OCI-LY3 (cell line): ENCODE results near the gene FAM149A.

ENCODE experiments used
- H2AFZ ChIP-seq: fragments of 200-600, 300-600 bp; shearing (Covaris generic); 2 replicates; pipeline ENCODE4 v1.6.0; 2014; ENCODE audit warnings: antibody characterized with exemption, low read depth, low read length
- H3K27ac ChIP-seq: fragments of 200-600, 300-600 bp; sonication (generic); 2 replicates; pipeline ENCODE4 v1.5.1; 2014; ENCODE audit warnings: mild to moderate bottlenecking, low read length, moderate library complexity, mixed read lengths
- H3K27me3 ChIP-seq: fragments of 200-600, 300-600 bp; sonication (generic); 2 replicates; pipeline ENCODE4 v1.6.1; 2014; ENCODE audit warnings: low read depth, low read length, mixed read lengths
- H3K36me3 ChIP-seq: fragments of 200-600, 300-600 bp; sonication (generic); replicated peaks from 2 replicates; pipeline ENCODE3; 2014; ENCODE audit warnings: low read depth, low read length, mixed read lengths
- H3K4me1 ChIP-seq: fragments of 300-600, 200-600 bp; sonication (generic); 2 replicates; pipeline ENCODE4 v1.6.1; 2014; ENCODE audit warnings: low read length, mixed read lengths
- H3K4me2 ChIP-seq: fragments of 200-600, 300-600 bp; sonication (generic); 2 replicates; pipeline ENCODE4 v1.6.1; 2014; ENCODE audit warnings: low read length, mixed read lengths
- H3K4me3 ChIP-seq: fragments of 300-600, 200-600 bp; sonication (generic); 2 replicates; pipeline ENCODE4 v1.5.1; 2014; ENCODE audit warnings: antibody characterized with exemption, mild to moderate bottlenecking, low read length, moderate library complexity
- H3K79me2 ChIP-seq: fragments of 300-600, 200-600 bp; shearing (Covaris generic); 2 replicates; pipeline ENCODE4 v1.6.1; 2014; ENCODE audit warnings: mild to moderate bottlenecking, low read length, mixed read lengths
- H3K9ac ChIP-seq: fragments of 300-600, 200-600 bp; shearing (Covaris generic); 2 replicates; pipeline ENCODE4 v1.6.0; 2014; ENCODE audit warnings: mild to moderate bottlenecking, low read length, moderate library complexity
- H3K9me3 ChIP-seq: fragments of 200-600, 300-600 bp; shearing (Covaris generic); 2 replicates; pipeline ENCODE4 v1.6.1; 2014; ENCODE audit warnings: low read length, mixed read lengths; ENCODE audit not compliant: insufficient read depth
- H4K20me1 ChIP-seq: fragments of 200-600, 300-600 bp; sonication (generic); 2 replicates; pipeline ENCODE4 v1.6.1; 2016; ENCODE audit warnings: low read length, mixed read lengths; ENCODE audit not compliant: insufficient read depth
- EZH2phosphoT487 ChIP-seq: fragments of 200-600 bp; shearing (Covaris generic); IDR thresholded peaks from 2 replicates; pipeline ENCODE4 v1.6.1; 2018; ENCODE audit warnings: antibody characterized with exemption, mixed run types, low read depth
- TF ChIP-seq, protein P1 (sequence below): fragments of 200-600, 300-600 bp; sonication (generic); IDR thresholded peaks from 2 replicates; pipeline ENCODE4 v1.5.1; 2014; ENCODE audit warnings: antibody characterized with exemption, low read length, low read depth

Gene FAM149A

DNA sequence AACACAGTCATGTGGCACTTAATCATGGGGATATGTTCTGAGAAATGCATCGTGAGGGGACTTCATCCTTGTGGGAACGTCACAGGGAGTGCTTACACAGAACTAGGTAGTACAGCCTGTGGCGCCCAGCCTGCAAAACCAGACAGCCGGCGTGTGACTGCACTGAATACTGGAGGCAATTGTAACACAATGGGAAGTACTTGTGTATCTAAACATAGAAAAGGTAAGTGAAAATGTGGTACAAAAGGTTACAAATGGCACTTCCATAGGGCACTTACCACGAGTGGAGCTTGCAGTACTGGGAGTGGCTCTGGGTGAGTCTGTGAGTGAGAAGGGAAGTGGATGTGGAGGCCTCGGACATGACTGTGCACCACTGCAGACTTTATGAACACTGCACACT, 30.3 kb upstream of the FAM149A start:
- no peak overlapping the region for H3K27ac ChIP-seq
- no peak overlapping the region for H2AFZ ChIP-seq
- no peak overlapping the region for H3K4me2 ChIP-seq
- no peaks in the 10 kb centered on the region for H3K79me2 ChIP-seq
- no peaks in the 10 kb centered on the region for H3K9me3 ChIP-seq
- H3K4me3 ChIP-seq, result no peak overlapping the region
- H3K36me3 ChIP-seq, result no peaks in the 10 kb centered on the region
- H3K4me1 ChIP-seq, result no peaks in the 10 kb centered on the region
- TF ChIP-seq, protein P1, sequence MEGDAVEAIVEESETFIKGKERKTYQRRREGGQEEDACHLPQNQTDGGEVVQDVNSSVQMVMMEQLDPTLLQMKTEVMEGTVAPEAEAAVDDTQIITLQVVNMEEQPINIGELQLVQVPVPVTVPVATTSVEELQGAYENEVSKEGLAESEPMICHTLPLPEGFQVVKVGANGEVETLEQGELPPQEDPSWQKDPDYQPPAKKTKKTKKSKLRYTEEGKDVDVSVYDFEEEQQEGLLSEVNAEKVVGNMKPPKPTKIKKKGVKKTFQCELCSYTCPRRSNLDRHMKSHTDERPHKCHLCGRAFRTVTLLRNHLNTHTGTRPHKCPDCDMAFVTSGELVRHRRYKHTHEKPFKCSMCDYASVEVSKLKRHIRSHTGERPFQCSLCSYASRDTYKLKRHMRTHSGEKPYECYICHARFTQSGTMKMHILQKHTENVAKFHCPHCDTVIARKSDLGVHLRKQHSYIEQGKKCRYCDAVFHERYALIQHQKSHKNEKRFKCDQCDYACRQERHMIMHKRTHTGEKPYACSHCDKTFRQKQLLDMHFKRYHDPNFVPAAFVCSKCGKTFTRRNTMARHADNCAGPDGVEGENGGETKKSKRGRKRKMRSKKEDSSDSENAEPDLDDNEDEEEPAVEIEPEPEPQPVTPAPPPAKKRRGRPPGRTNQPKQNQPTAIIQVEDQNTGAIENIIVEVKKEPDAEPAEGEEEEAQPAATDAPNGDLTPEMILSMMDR, result no peak
- TF ChIP-seq EZH2phosphoT487, result no peak
- no peaks in the 10 kb centered on the region for H4K20me1 ChIP-seq
- H3K27me3 ChIP-seq, result no peaks in the 10 kb centered on the region
- no peak overlapping the region for H3K9ac ChIP-seq

DNA sequence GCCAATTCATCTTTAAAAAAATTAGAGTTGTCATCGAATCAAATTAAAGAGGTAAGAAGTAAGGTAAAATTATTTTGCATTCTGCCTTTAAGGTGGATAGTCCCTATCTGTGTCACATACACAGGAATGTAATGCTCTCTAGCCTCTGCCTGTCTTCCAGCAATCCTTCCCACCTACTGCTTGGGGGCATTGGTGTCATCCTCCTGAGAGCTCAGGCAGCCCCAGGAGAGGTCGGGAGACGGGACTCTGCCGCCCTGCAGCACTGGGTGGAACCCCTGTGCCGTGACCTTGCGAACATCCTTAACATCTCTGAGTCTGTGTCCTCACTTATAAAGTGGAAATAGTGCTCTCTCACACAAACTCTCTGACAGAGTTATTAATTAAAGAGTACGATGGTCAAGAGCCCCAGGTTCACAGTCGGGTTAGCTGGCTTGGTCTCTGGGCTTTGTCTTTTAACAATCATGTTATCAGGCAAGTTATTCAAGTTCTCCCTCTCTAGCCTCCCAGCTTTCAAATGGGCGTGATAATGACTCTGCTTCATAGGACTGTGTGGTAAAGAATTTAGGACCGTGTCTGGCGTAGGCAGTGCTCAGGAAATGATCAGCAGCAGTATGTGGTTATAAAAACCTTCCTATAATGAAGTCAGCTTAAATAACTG, 25.4 kb upstream of the FAM149A start:
- Histone ChIP-seq H3K27me3 (no peaks in the 10 kb centered on the region), H3K9ac (no peak overlapping the region), H3K27ac (no peak overlapping the region)

GRCh38 chr4:186079694-186080093, 24.8 kb upstream of the FAM149A start:
- TF ChIP-seq, protein P1, result no peak
- no peak for TF ChIP-seq EZH2phosphoT487
- Histone ChIP-seq H3K4me2 (no peak overlapping the region), H3K27me3 (no peaks in the 10 kb centered on the region)

More for the DNA sequence above, 25.4 kb upstream of the FAM149A start:
- Histone ChIP-seq H3K4me1 (no peaks in the 10 kb centered on the region), H4K20me1 (no peaks in the 10 kb centered on the region), H3K4me2 (no peak overlapping the region), H3K4me3 (no peak overlapping the region), H2AFZ (no peak overlapping the region), H3K79me2 (no peaks in the 10 kb centered on the region), H3K36me3 (no peaks in the 10 kb centered on the region), H3K9me3 (no peaks in the 10 kb centered on the region)
- TF ChIP-seq EZH2phosphoT487, result no peak

GRCh38 chr4:186081202-186081807, 23.2 kb upstream of the FAM149A start:
- no peak for TF ChIP-seq EZH2phosphoT487
- TF ChIP-seq, protein P1, result no peak
- Histone ChIP-seq H3K4me1 (no peaks in the 10 kb centered on the region), H3K36me3 (no peaks in the 10 kb centered on the region), H3K4me2 (no peak overlapping the region), H3K27me3 (no peaks in the 10 kb centered on the region), H3K9me3 (no peaks in the 10 kb centered on the region), H2AFZ (no peak overlapping the region), H3K4me3 (no peak overlapping the region), H3K79me2 (no peaks in the 10 kb centered on the region), H4K20me1 (no peaks in the 10 kb centered on the region), H3K9ac (no peak overlapping the region), H3K27ac (no peak overlapping the region)

More at GRCh38 chr4:186079694-186080093, 24.8 kb upstream of the FAM149A start:
- Histone ChIP-seq H3K36me3 (no peaks in the 10 kb centered on the region), H3K9me3 (no peaks in the 10 kb centered on the region), H3K4me1 (no peaks in the 10 kb centered on the region), H3K4me3 (no peak overlapping the region), H3K27ac (no peak overlapping the region), H2AFZ (no peak overlapping the region), H3K9ac (no peak overlapping the region), H4K20me1 (no peaks in the 10 kb centered on the region), H3K79me2 (no peaks in the 10 kb centered on the region)
